ENCODE data around the gene LIN37. TPM values are rescaled to one million over a fixed set of nuclear protein-coding genes. Genes with fewer than 3 reads are reported as not detected.
"Not testable (repeated sequence)": the region's sequence is repeated elsewhere in the genome, so short reads cannot be mapped to it uniquely, and the experiment has no call there.

The LIN37 gene
- total and polyA plus RNA-seq, 7 donors: 8.4 to 19.1 (median 13.6) TPM

GRCh38 chr19:35722897-35723296, 25.5 kb upstream of the LIN37 start:
- Histone ChIP-seq H3K4me1 (peaks cover 0 to 19% (median 15%) of the 10 kb centered on the region in 4 donors), H3K27me3 (no peaks in the 10 kb centered on the region), H3K4me3 (no peak overlapping the region), H3K27ac (no peak overlapping the region), H3K36me3 (peaks cover 54 to 85% (median 62%) of the 10 kb centered on the region in 4 donors), H3K9me3 (no peaks in the 10 kb centered on the region)
- intact Hi-C loops (cut with DNase I): no loop called here
- no peak for DNase-seq
- WGBS, 2 donors: 95 to 96% methylated on average over 16 of the region's 16 CpGs
- no peak for TF ChIP-seq POLR2AphosphoS5 (IDR thresholded peaks at IDR 0.05)

- no peaks in the 10 kb centered on the region for H3K27me3 ChIP-seq
- WGBS, 2 donors: 96 to 97% methylated on average over 24 of the region's 24 CpGs
- H3K27ac ChIP-seq: no peak overlapping the region
- intact Hi-C loops (cut with DNase I): no loop called here
- DNase-seq: no peak
- H3K36me3 ChIP-seq: peaks cover 57 to 92% (median 70%) of the 10 kb centered on the region in 4 donors
- H3K4me3 ChIP-seq: no peak overlapping the region
- H3K9me3 ChIP-seq: no peaks in the 10 kb centered on the region
- peaks cover 0 to 15% (median 13%) of the 10 kb centered on the region in 4 donors for H3K4me1 ChIP-seq
- TF ChIP-seq EP300 (IDR thresholded peaks at IDR 0.05): no peak
- no peak for TF ChIP-seq CTCF (IDR thresholded peaks at IDR 0.05)
- no peak for TF ChIP-seq POLR2AphosphoS5 (IDR thresholded peaks at IDR 0.05)
- no peak for TF ChIP-seq POLR2A (IDR thresholded peaks at IDR 0.05)
Measured at GRCh38 chr19:35723671-35724070, 24.7 kb upstream of the LIN37 start.

- DNase-seq; H3K9me3 ChIP-seq; H3K27ac ChIP-seq; H3K4me1 ChIP-seq; H3K27me3 ChIP-seq; intact Hi-C loops (cut with DNase I); H3K4me3 ChIP-seq: not testable (repeated sequence)
- whole genome bisulfite sequencing, 2 donors: 96% methylated on average over 7 of the region's 7 CpGs
- H3K36me3 ChIP-seq: peaks cover 57 to 97% (median 74%) of the 10 kb centered on the region in 4 donors
Measured at GRCh38 chr19:35724132-35724531, 24.2 kb upstream of the LIN37 start.

- TF ChIP-seq POLR2AphosphoS5 (IDR thresholded peaks at IDR 0.05): no peak
- TF ChIP-seq POLR2A (IDR thresholded peaks at IDR 0.05): no peak
- no peak for TF ChIP-seq CTCF (IDR thresholded peaks at IDR 0.05)
- no peak for TF ChIP-seq EP300 (IDR thresholded peaks at IDR 0.05)
- H3K27ac ChIP-seq: no peak overlapping the region
- no peaks in the 10 kb centered on the region for H3K27me3 ChIP-seq
- peaks cover 0 to 6% (median 4%) of the 10 kb centered on the region in 4 donors for H3K4me1 ChIP-seq
- no peak for DNase-seq
- 97 to 99% methylated on average over 12 of the region's 12 CpGs for whole genome bisulfite sequencing, 2 donors
- peaks cover 61 to 100% (median 79%) of the 10 kb centered on the region in 4 donors for H3K36me3 ChIP-seq
- no peaks in the 10 kb centered on the region for H3K9me3 ChIP-seq
- no peak overlapping the region for H3K4me3 ChIP-seq
- intact Hi-C loops (cut with DNase I): no loop called here
Measured at GRCh38 chr19:35724560-35724959, 23.8 kb upstream of the LIN37 start.

- no peaks in the 10 kb centered on the region for H3K27me3 ChIP-seq
- H3K4me1 ChIP-seq: no peaks in the 10 kb centered on the region
- no peak overlapping the region for H3K4me3 ChIP-seq
- no peak overlapping the region for H3K27ac ChIP-seq
- 97% methylated on average over 23 of the region's 23 CpGs for WGBS, 2 donors
- no peaks in the 10 kb centered on the region for H3K9me3 ChIP-seq
- intact Hi-C loops (cut with DNase I): no loop called here
- DNase-seq: peak; percentile 54
- peaks cover 68 to 100% (median 86%) of the 10 kb centered on the region in 4 donors for H3K36me3 ChIP-seq
- no peak for TF ChIP-seq EP300 (IDR thresholded peaks at IDR 0.05)
- no peak for TF ChIP-seq CTCF (IDR thresholded peaks at IDR 0.05)
- no peak for TF ChIP-seq POLR2A (IDR thresholded peaks at IDR 0.05)
- no peak for TF ChIP-seq POLR2AphosphoS5 (IDR thresholded peaks at IDR 0.05)
Measured at GRCh38 chr19:35725216-35725861, 23.0 kb upstream of the LIN37 start.
